ENCODE results near the gene CDH8.

- no peak for TF ChIP-seq CEBPB (IDR thresholded peaks at IDR 0.05)
- no peak for TF ChIP-seq EGR1 (IDR thresholded peaks at IDR 0.05)
- TF ChIP-seq, protein P1, sequence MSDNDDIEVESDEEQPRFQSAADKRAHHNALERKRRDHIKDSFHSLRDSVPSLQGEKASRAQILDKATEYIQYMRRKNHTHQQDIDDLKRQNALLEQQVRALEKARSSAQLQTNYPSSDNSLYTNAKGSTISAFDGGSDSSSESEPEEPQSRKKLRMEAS (IDR thresholded peaks at IDR 0.05): no peak
- TF ChIP-seq, protein P2, sequence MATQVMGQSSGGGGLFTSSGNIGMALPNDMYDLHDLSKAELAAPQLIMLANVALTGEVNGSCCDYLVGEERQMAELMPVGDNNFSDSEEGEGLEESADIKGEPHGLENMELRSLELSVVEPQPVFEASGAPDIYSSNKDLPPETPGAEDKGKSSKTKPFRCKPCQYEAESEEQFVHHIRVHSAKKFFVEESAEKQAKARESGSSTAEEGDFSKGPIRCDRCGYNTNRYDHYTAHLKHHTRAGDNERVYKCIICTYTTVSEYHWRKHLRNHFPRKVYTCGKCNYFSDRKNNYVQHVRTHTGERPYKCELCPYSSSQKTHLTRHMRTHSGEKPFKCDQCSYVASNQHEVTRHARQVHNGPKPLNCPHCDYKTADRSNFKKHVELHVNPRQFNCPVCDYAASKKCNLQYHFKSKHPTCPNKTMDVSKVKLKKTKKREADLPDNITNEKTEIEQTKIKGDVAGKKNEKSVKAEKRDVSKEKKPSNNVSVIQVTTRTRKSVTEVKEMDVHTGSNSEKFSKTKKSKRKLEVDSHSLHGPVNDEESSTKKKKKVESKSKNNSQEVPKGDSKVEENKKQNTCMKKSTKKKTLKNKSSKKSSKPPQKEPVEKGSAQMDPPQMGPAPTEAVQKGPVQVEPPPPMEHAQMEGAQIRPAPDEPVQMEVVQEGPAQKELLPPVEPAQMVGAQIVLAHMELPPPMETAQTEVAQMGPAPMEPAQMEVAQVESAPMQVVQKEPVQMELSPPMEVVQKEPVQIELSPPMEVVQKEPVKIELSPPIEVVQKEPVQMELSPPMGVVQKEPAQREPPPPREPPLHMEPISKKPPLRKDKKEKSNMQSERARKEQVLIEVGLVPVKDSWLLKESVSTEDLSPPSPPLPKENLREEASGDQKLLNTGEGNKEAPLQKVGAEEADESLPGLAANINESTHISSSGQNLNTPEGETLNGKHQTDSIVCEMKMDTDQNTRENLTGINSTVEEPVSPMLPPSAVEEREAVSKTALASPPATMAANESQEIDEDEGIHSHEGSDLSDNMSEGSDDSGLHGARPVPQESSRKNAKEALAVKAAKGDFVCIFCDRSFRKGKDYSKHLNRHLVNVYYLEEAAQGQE (IDR thresholded peaks at IDR 0.05; ENCODE audit: low read depth): no peak
- TF ChIP-seq TCF12 (IDR thresholded peaks at IDR 0.05; ENCODE audit: low read depth): no peak
- TF ChIP-seq CREB1 (IDR thresholded peaks at IDR 0.05; ENCODE audit: low read depth): no peak
- no peak for TF ChIP-seq EP300 (IDR thresholded peaks at IDR 0.05; ENCODE audit: borderline replicate concordance)
- TF ChIP-seq YY1 (IDR thresholded peaks at IDR 0.05; ENCODE audit: low read depth): no peak
- TF ChIP-seq RAD21 (IDR thresholded peaks at IDR 0.05; ENCODE audit: low read depth): no peak
- no peak for TF ChIP-seq FOXM1 (IDR thresholded peaks at IDR 0.05; ENCODE audit: borderline replicate concordance, low read depth)
- TF ChIP-seq ZBTB7A (IDR thresholded peaks at IDR 0.05; ENCODE audit: low read depth): no peak
- TF ChIP-seq, protein P3, sequence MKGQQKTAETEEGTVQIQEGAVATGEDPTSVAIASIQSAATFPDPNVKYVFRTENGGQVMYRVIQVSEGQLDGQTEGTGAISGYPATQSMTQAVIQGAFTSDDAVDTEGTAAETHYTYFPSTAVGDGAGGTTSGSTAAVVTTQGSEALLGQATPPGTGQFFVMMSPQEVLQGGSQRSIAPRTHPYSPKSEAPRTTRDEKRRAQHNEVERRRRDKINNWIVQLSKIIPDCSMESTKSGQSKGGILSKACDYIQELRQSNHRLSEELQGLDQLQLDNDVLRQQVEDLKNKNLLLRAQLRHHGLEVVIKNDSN (IDR thresholded peaks at IDR 0.05): no peak
- no peak for TF ChIP-seq TAF1 (IDR thresholded peaks at IDR 0.05; ENCODE audit: low read depth)
Measured at GRCh38 chr16:61726125-61726524, 310.1 kb downstream of the CDH8 start.

All from Ishikawa (cell line).